Activated T-cell treated with anti-CD3 and anti-CD28 coated beads, Interleukin-2, amount 50 U/mL, for 24 hours (primary cell): ENCODE results near the gene FILIP1.

Experiments used
- DNase-seq: peaks from one replicate; pipeline ENCODE4 v3.0.0-alpha.2; 2020
- H3K27ac Mint-ChIP-seq: 2 replicates; pipeline ENCODE4 v1.8.0; 2020; ENCODE audit warnings: mild to moderate bottlenecking, mixed read lengths
- H3K27me3 Mint-ChIP-seq: 2 replicates; pipeline ENCODE4 v1.8.0; 2020; ENCODE audit warnings: mixed read lengths
- H3K36me3 Mint-ChIP-seq: 2 replicates; pipeline ENCODE4 v1.8.0; 2020; ENCODE audit warnings: low read depth, mixed read lengths
- H3K4me1 Mint-ChIP-seq: 2 replicates; pipeline ENCODE4 v1.8.0; 2020; ENCODE audit warnings: low read depth, mixed read lengths
- H3K4me3 Mint-ChIP-seq: 2 replicates; pipeline ENCODE4 v1.8.0; 2020; ENCODE audit warnings: mild to moderate bottlenecking, moderate library complexity, mixed read lengths
- H3K9me3 Mint-ChIP-seq: 2 replicates; pipeline ENCODE4 v1.8.0; 2020; ENCODE audit warnings: mixed read lengths

The FILIP1 gene

DNA sequence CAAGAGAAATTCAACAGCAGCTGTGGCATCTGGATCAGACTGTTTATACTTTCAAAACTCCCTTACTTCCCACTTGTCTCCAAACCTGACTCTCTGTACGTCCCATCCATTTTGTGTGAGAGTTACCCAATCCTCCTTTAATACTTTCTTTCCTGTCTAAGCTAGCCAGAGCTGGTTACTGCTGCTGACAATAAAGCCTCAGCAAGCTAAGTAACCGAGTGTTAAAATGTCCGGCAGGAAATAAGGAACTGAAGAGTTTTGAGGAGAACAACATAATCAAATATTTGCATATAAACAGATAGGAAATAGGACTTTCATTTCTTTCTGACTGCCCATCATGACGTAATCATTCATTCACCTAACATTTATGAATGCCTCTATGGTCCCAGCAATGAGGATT, 220.6 kb downstream of the FILIP1 start:
- Mint-ChIP-seq H3K27ac (peak overlapping the region; percentile 61), H3K4me3 (no peak overlapping the region), H3K27me3 (no peaks in the 10 kb centered on the region), H3K9me3 (no peaks in the 10 kb centered on the region), H3K36me3 (peaks cover 70% of the 10 kb centered on the region), H3K4me1 (peaks cover 77% of the 10 kb centered on the region)
- DNase-seq = no peak

DNA sequence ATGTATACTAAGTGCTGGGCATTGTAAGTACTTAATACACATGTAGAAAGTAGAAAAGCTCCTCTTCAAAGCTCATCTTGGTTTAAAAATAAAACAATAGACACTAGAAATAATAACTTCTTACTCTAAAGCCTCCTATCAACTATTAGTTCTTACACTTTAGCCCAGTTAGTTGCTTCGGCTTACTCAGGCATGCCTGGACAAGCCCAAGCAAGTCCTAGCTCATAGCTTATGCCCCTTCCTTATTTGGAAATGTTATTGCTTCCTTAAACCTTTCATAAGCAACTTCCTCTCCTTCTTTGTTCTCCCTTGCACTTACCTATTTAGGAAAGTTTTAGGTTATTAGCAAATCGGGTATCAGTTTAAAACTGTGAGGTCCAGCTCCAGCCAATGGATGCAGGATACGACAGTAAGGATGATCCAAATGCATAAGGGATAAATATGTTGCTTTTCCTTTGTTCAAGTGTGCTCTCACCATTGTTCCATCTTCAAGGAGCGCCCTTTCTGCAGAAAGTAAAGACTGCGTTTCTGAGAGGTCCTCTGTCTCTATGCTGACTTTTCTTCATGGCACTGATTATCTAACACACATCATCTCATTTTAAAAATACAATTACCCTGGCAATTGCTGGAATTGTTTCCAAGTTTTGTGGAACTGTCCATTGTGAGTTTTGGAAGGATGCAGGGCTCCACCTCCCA, 221.3 kb downstream of the FILIP1 start:
- Mint-ChIP-seq H3K4me3 (no peak overlapping the region), H3K9me3 (no peaks in the 10 kb centered on the region), H3K4me1 (peaks cover 83% of the 10 kb centered on the region), H3K27ac (peak overlapping the region; percentile 61), H3K27me3 (no peaks in the 10 kb centered on the region), H3K36me3 (peaks cover 69% of the 10 kb centered on the region)
- no peak for DNase-seq

DNA sequence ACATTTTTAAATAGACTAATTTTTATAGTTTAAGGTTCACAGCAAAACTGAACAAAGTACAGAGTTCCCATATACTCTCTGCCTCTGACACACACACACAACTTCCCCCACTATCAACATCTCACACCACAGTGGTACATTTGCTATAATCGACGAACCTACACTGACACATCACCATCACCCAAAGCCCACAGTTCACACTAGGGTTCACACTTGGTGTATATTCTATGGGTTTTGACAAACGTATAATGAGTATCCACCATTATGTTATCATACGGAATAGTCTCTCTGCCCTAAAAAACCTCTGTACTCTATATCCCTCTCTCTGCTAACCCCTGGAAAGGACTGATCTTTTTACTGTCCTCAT, 224.6 kb downstream of the FILIP1 start:
- Mint-ChIP-seq H3K36me3 (peaks cover 58% of the 10 kb centered on the region), H3K4me3 (no peak overlapping the region), H3K27me3 (no peaks in the 10 kb centered on the region), H3K9me3 (no peaks in the 10 kb centered on the region), H3K27ac (peak overlapping the region; percentile 82), H3K4me1 (peaks cover 62% of the 10 kb centered on the region)
- DNase-seq = no peak

DNA sequence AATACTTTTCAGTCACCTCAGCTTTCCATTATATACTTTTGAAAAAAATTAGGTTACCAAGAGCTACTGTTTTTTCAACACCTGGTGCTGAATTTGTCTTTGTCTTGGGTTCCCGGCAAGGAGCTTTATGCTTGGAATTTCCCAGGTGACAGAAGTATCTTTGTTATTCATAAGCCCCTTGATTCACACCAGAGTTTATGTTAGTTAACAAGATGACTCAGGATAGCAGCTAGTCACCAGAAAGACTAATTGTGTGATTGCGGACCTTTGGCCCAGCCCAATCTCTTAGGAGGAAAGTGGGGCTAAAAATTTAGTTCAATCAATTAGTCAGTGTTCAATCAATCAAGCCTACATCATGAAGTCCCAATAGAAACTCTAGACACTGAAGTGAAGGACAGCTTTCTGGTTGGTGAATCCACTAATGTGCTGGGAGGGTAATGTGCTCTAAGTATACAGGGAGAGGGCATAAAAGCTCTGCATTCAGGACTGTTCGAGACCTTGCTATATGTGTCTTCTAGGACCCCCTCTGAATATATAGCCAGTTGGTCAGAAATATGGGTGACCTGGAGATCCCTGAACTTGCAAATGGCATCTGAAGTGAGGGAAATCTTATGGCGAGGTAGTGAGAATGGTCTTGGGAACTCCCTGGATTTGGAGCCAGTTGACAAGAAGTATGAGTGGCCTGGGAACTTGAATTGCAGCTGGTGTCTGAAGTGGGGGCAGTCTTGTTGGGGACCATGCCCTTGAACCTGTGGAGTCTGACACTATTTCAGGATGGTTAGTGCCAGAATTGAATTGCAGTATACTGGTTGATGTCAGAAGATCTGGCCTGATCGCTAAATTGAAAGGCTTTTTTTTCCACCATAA, 225.2 kb downstream of the FILIP1 start:
- Mint-ChIP-seq H3K9me3 (no peaks in the 10 kb centered on the region), H3K27me3 (no peaks in the 10 kb centered on the region), H3K4me3 (no peak overlapping the region), H3K36me3 (peaks cover 60% of the 10 kb centered on the region), H3K4me1 (peaks cover 58% of the 10 kb centered on the region), H3K27ac (peak overlapping the region; percentile 82)
- no peak for DNase-seq

DNA sequence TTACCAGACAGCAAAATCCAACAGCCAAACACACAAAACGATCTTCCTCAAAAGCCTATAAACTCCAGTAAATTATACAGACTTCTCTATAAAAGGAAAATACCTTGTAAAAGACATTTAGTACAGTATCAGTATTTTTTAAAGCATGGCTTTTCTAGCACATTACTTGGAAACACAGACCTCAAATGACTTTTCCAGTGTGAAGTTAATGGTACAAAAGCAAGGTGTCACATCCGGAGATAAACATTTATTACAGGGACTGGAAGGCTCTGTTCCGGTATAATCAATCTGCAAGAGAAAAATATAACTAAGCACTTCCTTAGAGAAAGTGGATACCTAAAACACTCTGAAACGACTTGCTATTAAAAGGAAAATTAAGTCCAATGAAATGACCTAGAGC, 226.1 kb downstream of the FILIP1 start:
- Mint-ChIP-seq H3K36me3 (peaks cover 58% of the 10 kb centered on the region), H3K9me3 (no peaks in the 10 kb centered on the region), H3K4me3 (no peak overlapping the region), H3K27me3 (no peaks in the 10 kb centered on the region), H3K27ac (peak overlapping the region; percentile 82), H3K4me1 (peaks cover 50% of the 10 kb centered on the region)
- DNase-seq = no peak

DNA sequence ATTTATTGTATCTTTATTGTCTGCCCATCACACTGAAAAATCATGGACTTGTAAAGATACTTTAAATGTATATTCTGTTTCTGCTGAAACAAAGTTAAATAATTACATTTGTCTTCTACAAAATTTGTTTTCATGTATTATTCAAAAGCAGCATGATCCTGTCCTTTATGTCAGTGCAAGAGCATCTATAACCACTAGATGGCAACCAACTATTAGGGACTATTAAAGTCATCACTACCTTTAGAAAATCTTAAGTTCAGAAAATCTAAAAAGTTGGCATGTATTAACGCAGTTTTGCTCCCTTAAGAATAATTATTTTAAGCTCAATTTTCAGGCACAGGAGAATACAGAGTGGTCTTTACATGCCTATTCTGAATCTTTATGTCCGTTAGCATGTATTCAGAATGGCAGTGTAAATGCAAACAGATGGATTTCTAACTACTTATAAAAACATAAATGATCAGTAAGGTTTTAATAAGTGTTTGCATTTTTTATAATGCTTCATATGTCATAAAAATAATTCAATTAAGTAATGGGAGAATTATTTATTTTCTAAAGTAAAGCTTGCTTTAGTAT, 226.8 kb downstream of the FILIP1 start:
- Mint-ChIP-seq H3K4me1 (peaks cover 45% of the 10 kb centered on the region), H3K4me3 (no peak overlapping the region), H3K36me3 (peaks cover 56% of the 10 kb centered on the region), H3K27ac (no peak overlapping the region), H3K27me3 (no peaks in the 10 kb centered on the region), H3K9me3 (no peaks in the 10 kb centered on the region)
- DNase-seq = no peak

DNA sequence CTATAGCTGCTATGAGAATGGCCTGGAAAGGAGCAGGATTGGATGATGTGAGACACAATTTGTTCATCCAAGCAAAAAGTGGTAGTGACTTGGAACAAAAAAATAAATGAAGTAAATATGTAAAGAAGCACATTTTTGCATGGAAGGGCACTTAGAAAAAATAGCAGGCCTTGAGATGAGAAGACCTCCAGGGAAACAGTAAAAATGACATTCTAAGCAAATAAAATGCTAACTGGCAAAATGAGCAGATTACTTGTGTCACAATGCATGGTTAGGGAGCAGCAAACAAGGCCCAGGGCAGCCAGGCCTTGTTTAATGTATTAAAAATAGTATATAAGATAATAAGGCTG, 230.2 kb downstream of the FILIP1 start:
- no peak overlapping the region for H3K27ac Mint-ChIP-seq
- peaks cover 18% of the 10 kb centered on the region for H3K4me1 Mint-ChIP-seq
- no peaks in the 10 kb centered on the region for H3K27me3 Mint-ChIP-seq
- no peak for DNase-seq
- peaks cover 61% of the 10 kb centered on the region for H3K36me3 Mint-ChIP-seq
- H3K9me3 Mint-ChIP-seq = no peaks in the 10 kb centered on the region
- H3K4me3 Mint-ChIP-seq = no peak overlapping the region

DNA sequence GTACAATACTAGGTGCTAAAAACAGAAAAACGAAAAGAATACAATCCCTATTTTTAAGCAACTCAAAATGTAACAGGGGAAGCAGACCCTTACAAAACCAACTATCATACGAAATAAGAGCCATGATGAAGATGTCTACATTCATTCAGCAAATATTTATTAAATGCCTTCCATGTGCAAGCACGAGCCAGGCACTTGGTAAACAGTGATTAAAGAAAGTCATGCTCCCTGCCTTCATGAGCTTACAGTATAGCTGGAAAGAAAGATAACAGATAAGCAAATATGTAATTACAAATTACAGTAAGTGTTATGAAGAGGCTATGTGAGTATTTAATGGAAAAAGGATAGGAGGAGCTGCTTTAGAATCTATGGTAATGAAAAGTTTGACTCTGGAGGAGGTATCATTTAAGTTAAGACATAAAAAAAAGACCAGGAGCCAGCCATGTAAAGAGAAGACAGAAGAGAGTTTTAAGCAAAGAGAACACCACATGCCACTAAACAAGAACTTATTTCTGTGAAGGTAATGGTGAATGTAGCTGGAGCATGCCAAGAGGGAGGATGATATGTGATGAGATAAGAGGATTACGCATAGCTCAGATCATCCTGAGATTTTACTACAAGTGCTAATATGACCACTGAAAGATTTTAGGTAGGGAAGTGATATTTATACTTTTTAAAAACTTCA, 230.7 kb downstream of the FILIP1 start:
- Mint-ChIP-seq H3K27me3 (no peaks in the 10 kb centered on the region), H3K4me3 (no peak overlapping the region), H3K36me3 (peaks cover 64% of the 10 kb centered on the region), H3K9me3 (no peaks in the 10 kb centered on the region), H3K27ac (no peak overlapping the region), H3K4me1 (peaks cover 13% of the 10 kb centered on the region)
- no peak for DNase-seq

DNA sequence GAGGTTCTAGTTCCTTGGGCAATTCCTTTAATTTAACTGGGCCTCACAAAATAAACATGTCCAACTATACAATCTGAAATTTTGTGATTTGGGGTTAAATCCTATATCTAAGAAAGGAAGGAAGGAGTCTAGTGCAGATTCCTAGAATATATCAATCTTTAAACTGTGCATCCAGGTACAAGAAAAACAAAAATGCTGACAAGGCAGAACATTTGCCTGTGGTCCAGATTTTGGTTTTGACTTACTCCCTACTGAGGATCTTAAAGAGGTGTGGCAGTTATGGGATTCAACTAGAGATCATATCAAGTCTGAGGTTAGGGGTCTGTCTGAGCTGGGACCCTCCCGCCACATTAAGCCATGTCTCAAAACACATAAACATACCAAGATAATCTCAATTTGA, 232.3 kb downstream of the FILIP1 start:
- DNase-seq = no peak
- peaks cover 75% of the 10 kb centered on the region for H3K36me3 Mint-ChIP-seq
- H3K4me1 Mint-ChIP-seq = no peaks in the 10 kb centered on the region
- no peak overlapping the region for H3K27ac Mint-ChIP-seq
- no peak overlapping the region for H3K4me3 Mint-ChIP-seq
- no peaks in the 10 kb centered on the region for H3K27me3 Mint-ChIP-seq
- no peaks in the 10 kb centered on the region for H3K9me3 Mint-ChIP-seq

DNA sequence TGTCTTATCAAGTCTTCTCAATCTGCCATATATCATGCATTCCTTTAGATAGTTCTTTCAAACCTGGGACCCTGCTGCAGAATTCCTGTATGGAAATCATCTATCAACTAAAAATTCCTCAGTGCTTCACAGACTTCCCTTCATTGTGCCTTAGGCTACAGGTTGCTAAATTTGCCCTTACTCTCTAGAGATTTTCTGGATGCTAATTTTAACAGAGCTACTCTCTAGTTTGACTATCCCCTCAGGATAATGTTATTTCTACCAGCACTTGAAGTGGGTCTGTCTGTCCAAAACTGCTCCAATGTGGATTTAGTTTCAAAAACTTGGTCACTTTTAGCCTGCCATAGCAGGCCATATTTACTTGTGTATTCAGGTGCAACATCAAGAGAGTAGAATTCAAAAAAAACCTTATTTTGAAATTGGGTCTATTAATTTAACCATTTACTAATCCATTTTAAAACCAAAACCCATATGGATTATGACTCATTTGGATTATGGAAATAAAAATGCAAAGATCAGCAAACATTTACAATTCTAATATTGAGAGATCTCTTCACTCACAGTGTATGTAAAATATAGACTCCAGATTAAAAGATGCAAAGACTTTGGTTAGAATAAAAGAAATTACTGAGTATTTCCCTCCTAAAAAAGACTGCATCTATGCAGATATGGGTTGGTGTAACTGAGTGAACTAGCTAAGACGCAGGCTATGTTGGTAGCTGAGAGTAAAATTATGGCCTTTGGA, 236.1 kb downstream of the FILIP1 start:
- Mint-ChIP-seq H3K4me1 (no peaks in the 10 kb centered on the region), H3K27ac (no peak overlapping the region), H3K9me3 (no peaks in the 10 kb centered on the region), H3K27me3 (no peaks in the 10 kb centered on the region), H3K36me3 (peaks cover 76% of the 10 kb centered on the region), H3K4me3 (no peak overlapping the region)
- DNase-seq = no peak

DNA sequence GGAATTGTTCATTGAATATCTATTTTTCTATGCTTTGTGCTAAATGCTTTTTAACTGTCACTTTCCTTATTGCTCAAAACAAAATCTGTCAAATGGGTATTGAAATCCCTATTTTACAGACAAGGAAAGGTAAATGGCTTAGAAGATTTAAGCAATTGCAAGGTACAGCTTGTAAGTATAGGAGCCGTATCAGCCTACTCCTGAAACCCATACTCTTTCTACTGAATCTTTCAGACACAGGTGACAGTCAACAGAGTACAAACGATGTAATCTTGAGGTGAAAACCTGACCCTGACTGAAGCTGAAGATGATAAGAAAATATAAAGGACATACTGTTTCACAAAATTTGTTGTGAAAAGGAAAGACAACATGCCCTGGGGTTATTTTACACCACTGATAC, 243.0 kb downstream of the FILIP1 start:
- H3K36me3 Mint-ChIP-seq = peaks cover 17% of the 10 kb centered on the region
- H3K9me3 Mint-ChIP-seq = no peaks in the 10 kb centered on the region
- H3K4me3 Mint-ChIP-seq = no peak overlapping the region
- peaks cover 6% of the 10 kb centered on the region for H3K27me3 Mint-ChIP-seq
- no peak for DNase-seq
- no peaks in the 10 kb centered on the region for H3K4me1 Mint-ChIP-seq
- no peak overlapping the region for H3K27ac Mint-ChIP-seq

DNA sequence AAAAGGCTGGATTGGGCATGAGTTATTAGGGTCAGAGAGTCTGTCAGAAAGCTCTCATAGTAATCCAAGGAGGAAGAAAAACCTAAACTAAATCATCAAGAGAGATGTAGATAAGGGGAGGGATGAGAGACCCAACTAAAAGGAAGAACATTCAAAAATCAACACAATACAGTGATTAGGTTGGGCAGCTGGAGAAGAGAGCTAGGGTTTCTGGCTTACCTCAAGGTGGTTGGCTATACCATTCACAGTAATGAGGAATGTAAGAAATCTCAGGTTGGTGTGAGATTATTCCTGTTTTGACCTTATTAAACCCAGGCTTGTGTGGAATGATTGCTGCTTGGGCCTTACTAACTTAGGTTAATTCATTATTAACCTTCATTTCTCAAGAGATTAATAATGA, 243.8 kb downstream of the FILIP1 start:
- Mint-ChIP-seq H3K36me3 (peaks cover 10% of the 10 kb centered on the region), H3K27ac (no peak overlapping the region), H3K4me1 (peaks cover 1% of the 10 kb centered on the region), H3K4me3 (no peak overlapping the region), H3K27me3 (peaks cover 10% of the 10 kb centered on the region), H3K9me3 (no peaks in the 10 kb centered on the region)
- no peak for DNase-seq

DNA sequence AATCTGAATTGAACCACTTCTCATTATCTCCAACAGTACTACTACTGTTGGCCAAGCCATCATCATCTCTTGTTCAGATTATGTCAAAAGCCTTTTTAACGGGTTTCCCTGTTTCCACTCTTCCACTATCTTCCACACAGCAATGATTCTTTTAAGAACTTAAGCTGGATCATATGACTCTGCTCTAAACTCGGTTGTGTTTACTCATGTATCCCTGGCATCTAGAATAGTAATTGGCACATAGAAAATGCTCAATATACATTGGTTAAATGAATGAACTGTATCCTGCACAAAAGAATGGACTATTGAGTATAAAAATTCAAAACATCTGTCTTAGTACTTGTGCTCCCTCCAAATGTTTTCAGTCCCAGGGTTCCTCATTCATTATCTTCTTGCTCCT, 247.2 kb downstream of the FILIP1 start:
- H3K27ac Mint-ChIP-seq = no peak overlapping the region
- H3K4me1 Mint-ChIP-seq = peaks cover 18% of the 10 kb centered on the region
- H3K9me3 Mint-ChIP-seq = no peaks in the 10 kb centered on the region
- no peak overlapping the region for H3K4me3 Mint-ChIP-seq
- H3K36me3 Mint-ChIP-seq = peaks cover 15% of the 10 kb centered on the region
- H3K27me3 Mint-ChIP-seq = peaks cover 12% of the 10 kb centered on the region
- no peak for DNase-seq

DNA sequence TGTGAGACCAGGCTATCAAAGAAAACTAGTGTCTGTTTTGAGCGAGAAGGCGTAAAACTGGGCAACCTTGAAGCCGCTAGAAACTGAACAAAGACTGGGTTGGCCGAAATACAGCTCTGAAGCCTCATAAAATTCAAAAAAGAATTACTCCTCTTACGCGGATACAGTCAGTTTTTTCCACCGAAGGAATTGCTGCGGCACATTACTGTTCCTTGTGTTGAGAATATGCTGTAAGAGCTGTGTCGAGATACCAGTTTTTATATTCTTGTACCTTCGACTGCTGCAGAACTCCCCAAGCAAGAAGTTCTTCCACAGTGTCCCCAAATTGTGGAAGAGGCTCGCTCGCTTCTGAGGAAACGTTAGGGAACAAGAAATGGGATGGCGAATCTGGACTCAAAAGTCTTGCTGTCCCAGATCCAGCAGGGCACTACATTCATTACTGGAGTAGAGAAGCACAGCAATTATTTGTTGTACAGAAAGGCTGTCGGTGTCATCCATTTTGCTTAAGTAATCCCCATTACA, 249.5 kb downstream of the FILIP1 start:
- Mint-ChIP-seq H3K9me3 (no peaks in the 10 kb centered on the region), H3K4me3 (peak overlapping the region; percentile 95), H3K27me3 (peaks cover 12% of the 10 kb centered on the region), H3K27ac (peak overlapping the region; percentile 98), H3K4me1 (peaks cover 31% of the 10 kb centered on the region), H3K36me3 (peaks cover 37% of the 10 kb centered on the region)
- DNase-seq = peak; percentile 34
